ENCODE results near the gene PRICKLE2. TPM values are rescaled to one million over a fixed set of nuclear protein-coding genes. Genes with fewer than 3 reads are reported as not detected.

PRICKLE2 gene
- total RNA-seq, 1 donor from 2014 or later = 12.4 TPM

DNA sequence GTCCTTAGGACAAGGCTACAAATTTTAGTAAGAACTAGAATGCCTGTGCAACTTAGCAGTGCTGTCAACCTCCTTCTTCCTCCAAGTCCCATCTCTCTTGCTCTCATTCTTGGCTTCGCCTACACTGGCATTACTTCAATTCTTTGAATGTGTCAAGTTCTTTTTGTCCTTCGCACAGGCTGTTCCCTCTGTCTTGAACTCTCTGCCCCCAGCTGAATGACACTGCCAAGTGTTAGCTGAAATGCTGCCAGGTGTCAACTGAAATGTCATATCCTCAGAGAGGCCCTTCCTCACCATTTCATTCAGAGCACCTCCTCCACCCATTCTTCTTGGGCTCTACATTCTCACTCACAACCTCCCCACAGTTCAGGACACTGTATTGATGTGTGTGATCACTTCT is 153.1 kb downstream of the PRICKLE2 start:
- DNase-seq (ENCODE audit: low spot score) = no peak
- intact Hi-C loops (cut with DNase I) = no loop called here

DNA sequence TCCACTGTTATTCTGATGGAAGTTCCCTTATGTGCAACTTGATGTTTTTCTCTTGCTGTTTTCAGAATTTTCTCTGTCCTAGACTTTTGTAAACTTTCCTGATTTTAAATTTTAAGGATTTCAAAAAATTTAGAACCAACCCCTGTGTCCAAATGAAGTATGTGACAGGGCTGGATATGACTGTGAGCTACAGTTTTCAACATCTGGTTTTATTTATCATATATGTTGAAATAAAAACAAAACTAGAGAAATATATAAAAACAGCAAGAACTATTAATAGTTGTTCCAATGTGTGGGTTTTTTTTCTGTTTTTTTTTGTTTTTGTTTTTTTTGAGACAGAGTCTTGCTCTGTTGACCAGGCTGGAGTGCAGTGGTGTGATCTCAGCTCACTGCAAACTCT is 154.6 kb downstream of the PRICKLE2 start:
- DNase-seq (ENCODE audit: low spot score) = no peak
- intact Hi-C loops (cut with DNase I) = no loop called here

DNA sequence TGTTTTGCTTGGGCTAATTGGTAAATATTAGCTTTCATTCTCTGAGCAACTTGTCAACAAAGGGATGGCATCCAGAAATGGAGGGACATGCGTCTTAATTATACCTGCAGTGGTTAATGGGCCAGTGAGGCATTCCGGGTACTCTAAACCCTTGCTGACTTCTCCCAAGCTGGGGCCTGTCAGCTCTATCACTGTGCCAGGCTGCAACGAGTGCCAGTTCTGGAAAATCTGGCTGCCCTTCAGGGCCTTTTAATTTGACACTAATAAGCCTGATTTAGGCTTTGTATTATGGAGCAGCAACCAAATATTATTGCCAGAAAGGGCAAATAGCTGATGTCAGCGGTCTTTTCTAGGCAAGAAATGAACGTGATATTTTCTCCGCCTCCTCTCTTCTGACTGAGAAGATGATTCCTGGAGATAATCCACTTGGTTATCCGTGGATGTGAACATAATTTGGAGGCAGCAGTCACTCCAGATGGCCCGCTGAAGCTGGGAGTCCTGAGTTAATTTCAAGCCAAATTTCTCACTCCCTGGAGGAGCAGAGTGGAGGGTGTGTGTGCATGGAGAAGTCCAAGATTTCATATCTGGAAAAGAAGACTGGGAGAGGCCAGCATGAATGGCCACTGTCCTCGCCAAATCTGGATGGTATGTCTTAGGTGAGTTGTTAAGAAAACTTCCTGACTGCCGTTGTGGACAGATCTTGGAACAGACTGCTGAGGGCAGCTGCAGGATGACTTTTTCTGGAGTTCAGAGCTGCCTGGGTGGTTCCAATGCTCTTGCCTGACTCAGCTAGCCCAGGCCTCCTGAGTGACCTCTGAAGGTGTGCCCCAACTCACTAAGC is 157.5 kb downstream of the PRICKLE2 start:
- DNase-seq (ENCODE audit: low spot score) = no peak

DNA sequence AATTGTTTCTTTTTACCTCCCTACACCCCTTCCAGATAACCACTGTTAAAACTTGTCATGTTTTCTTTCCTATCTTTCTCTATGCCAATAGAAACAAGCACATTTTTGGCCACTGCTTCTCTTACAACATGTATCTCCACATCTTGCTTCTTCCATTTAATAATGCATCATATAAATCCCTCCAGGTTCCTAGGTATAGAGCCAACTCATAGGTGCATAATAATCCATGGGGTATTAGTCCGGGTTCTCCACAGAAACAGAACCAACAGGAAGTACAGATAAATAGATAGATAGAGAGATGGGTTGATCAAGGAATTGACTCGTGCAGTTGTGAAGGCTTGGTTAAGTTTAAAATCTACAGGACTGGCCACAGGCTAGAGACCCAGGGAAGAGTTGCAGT is 160.5 kb downstream of the PRICKLE2 start:
- no peak for DNase-seq (ENCODE audit: low spot score)
- intact Hi-C loops (cut with DNase I) = loop anchor here (5.0 to 10.0 kb wide), 2 partner anchors 97 to 250 kb away; no protein-coding TSS in a partner anchor

More for the DNA sequence above, 157.5 kb downstream of the PRICKLE2 start:
- intact Hi-C loops (cut with DNase I) = loop anchor here (10.0 kb wide), 1 partner anchor 247 kb away; no protein-coding TSS in a partner anchor

DNA sequence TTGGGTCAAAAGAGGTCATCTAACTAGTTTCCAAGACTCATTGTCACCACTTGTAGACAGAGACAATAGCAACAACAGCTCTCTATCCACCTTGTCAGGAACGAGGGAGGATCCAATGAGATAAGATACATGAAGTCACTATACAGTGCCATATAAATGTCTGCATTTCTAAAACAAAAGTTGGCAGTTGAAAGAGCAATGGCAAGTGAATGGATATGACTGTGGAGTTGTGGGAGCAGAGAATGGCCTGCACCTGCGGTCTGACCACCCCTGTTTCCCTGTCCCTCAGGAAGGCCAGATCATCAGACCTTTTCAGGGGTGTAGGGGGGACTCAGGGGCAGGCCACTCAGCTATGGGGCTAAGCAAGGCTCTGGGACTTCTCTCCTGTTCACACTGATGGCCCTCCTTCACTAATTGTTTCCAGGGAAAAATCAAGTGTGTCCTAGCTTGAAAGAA is 161.3 kb downstream of the PRICKLE2 start:
- intact Hi-C loops (cut with DNase I) = loop anchor here (5.0 to 10.0 kb wide), 2 partner anchors 98 to 251 kb away; no protein-coding TSS in a partner anchor
- no peak for DNase-seq (ENCODE audit: low spot score)

DNA sequence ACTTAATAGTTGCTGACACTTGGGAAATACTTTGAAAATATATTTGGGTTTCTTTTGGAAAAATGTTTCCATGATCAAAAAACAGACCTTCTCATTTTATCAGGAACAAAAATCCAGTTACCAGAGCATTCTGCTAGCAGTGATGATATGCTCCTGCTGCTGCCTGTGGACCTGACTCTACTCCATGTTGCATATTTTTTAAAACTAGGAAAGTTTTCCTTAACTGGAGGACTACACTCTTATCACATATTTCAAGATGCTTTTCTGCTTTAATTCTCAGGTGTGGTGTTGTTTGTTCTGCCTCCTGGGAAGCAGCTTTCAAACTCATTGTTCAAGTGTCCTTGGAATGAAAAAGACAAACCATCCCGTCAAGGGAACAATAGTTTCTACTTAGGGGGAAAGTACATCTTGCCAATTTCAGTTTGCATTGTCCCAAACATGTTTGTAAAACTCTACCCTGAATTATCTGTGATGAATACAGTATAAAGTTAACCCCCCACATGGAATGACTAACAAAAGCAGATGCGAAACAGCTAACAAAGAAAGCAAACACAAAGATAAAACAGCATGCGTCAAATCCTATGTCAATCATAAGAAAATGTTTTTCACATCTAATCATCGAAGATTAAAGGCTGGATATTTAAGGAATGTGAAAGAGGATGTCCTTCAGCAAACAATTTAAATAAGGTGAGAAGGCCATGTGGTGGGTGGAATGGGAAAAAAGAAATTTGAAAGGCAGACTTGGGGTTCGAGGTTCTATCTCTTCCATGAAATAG is 161.9 kb downstream of the PRICKLE2 start:
- intact Hi-C loops (cut with DNase I) = loop anchor here (5.0 to 10.0 kb wide), 2 partner anchors 99 to 251 kb away; no protein-coding TSS in a partner anchor
- no peak for DNase-seq (ENCODE audit: low spot score)

DNA sequence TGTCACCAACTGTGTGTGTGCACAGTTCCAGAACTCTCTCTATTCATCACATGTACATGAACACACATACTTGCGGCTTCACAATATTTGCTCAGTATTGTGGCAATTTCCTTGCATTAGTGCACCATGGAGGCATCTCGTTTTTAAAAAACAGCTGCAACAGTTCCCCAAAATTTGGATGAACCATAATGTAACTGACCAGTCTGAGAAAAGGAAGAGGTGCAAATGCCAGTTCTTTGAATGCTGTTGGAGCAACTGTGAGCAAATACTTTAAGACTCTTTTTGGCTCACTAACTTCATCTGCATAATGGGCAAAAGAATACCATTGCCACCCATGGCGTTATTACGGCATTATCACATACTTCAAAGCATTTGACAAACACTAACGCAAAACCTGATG is 163.6 kb downstream of the PRICKLE2 start:
- intact Hi-C loops (cut with DNase I) = loop anchor here (5.0 to 10.0 kb wide), 2 partner anchors 101 to 253 kb away; no protein-coding TSS in a partner anchor
- no peak for DNase-seq (ENCODE audit: low spot score)

DNA sequence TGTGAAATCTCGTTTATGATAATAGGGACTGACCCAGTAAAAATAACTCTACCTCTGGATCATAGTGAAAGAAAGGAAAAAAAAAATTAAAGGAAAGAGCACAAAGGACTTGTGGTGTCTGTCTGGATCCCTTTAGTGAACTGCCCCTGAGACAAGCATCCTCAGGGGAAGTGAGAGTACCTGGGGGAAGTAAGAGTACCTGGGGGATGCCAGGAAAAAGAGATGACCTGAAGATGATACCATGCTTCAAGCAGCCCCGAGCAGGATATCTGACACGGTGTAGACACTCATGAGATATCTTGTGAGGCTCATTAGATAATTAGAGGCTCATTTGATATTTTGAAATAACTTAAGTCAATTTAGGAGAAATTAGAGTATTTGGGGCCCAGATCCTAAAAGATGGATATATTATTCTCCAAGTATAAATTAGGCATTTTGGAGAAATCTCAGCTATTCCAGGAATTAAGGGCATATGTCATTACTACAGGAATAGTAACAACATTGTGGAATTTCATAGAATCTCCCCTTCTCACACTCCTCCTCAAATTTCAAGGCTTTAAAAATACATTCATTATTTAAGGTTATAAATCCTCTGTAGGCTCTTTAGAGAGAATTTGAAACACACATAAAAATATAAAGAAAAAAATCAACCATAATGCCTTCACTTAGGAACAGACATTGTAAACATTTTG is 165.6 kb downstream of the PRICKLE2 start:
- DNase-seq (ENCODE audit: low spot score) = no peak
- intact Hi-C loops (cut with DNase I) = loop anchor here (5.0 to 10.0 kb wide), 2 partner anchors 103 to 255 kb away; no protein-coding TSS in a partner anchor

DNA sequence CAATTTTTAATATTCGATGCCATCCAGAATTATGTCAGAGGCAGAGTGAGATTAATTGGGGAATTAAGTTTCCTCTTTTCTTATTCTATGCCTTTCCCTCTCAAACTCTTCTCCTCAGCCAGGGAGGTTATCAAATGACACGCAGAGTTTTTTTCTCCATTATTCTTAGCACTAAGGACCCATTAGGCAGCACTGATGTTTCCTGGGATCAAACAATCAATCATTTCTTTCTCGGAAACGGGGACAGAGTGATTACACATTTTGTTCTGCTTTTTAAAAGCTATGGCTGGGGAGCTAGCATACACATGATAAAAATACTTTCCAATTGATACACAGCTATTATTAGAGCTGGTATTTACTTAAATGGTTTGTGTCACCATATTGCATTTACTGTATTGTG is 166.7 kb downstream of the PRICKLE2 start:
- DNase-seq (ENCODE audit: low spot score) = no peak
- intact Hi-C loops (cut with DNase I) = no loop called here

DNA sequence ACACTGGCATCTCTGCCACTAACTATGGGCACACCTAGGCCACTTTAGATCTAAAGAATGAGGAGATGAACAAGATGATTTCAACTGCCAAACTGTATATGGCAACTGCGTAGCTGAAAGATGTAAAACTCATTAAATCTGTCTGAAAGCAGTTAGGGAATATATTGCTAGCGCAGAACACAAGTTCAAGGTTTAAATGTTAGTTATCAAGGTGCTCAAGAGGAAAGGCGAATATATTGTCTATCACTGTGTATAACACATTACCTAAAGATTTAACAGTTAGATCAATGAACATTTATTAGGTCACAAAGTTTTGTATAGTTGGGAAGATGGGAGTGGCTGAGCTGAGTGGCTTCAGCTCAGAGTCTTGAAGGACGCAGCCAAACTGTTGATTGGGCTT is 168.0 kb downstream of the PRICKLE2 start:
- DNase-seq (ENCODE audit: low spot score) = no peak
- intact Hi-C loops (cut with DNase I) = no loop called here

DNA sequence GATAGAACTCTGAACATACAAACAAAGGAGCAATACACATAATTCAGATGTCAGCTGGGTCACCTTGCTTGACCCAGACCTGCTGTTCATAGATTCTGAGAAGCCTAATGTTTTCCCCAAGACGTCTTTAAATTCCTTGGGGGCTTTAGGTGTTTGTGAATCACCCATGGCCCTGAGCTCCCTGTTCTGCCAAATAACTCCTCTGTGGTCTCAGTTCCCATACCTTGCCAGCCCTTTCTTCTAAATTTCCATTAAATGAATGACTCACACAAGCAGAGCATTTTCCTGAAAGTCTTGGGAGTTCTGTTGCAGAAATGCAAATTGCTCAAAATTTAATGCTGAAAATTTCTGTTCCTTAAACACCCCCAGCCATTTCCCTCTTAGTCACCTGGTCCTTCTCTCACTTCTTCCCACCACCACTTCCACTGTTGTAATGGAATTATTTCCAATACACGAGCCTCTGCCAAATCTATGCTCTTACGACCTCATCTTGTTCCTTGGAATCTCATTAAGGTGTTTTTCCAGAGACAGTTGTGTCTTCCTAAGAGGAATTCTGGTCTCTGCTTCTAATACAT is 168.6 kb downstream of the PRICKLE2 start:
- intact Hi-C loops (cut with DNase I) = no loop called here
- DNase-seq (ENCODE audit: low spot score) = no peak

DNA sequence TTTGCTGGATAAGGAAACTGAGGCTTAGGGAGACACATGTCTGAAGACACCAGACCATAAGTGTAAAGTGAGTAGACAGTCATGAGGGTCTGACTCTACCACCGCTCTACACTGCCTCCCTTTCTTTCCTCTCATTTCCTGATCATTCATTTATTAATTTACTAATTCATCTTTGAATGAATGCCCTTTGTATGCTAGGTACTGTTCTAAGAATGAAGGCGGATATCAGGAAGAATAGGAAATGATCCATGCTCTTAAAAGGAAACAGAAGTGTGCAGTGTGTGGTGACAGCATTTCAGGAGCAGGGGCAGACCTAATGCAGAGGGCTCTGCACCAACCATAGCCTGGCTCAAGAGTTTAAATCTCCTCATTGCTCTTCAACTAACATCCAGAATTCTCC is 170.2 kb downstream of the PRICKLE2 start:
- intact Hi-C loops (cut with DNase I) = no loop called here
- no peak for DNase-seq (ENCODE audit: low spot score)

DNA sequence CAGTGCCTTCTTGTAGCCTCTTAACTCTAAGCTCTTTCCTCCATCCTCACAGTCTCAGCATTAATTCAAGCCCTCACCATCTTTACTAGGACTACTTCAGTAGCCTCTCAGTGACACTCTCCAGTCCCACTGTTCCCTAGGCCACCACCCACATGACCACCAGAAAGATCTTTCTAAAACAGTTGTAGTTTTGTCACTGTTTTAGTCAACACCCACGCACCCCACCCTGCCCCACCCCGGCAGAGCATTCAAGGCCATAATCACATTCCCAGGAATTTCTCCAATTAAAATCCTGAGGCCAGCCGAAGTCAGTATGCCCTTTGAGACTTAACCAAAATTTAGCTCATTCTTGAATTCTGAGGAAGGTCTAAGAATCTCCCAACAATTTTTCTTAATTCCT is 170.8 kb downstream of the PRICKLE2 start:
- DNase-seq (ENCODE audit: low spot score) = no peak
- intact Hi-C loops (cut with DNase I) = no loop called here

DNA sequence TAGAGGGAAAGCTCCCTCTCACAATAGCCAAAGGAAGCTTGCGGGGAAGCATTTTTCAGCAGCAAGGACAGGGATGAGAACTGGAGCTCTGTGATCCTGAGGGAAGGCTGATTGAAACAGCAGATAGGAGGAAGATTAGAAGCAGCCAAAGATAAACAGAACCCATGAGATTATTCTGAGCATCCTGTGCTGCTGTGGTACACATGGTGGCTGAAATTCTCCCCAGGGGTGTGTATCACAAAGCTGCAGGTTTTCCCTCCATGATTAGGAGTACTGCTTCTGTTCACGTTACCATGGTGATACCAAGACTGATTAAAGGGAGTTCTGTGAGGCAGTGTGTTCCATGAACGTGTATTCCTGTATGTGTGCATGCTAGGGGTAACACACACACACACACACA is 171.7 kb downstream of the PRICKLE2 start:
- intact Hi-C loops (cut with DNase I) = no loop called here
- no peak for DNase-seq (ENCODE audit: low spot score)

DNA sequence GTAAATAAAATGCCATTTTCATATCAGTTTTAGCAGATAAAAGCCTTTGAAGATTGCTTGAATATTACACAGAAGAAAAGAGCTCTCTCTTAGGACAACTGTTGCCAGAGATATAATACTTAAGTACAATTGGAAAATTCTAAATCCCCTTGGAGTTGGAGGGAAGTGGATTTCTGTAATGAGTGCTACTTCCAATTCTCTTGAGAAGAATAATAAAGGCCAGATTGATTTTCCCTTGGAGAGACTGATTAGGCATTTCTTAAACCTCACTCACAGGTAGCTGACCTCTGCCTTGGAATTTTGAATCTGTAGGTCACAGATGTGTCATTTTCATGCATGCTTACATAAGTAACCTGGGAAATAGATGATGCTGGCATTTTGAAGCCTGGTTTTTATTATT is 172.1 kb downstream of the PRICKLE2 start:
- intact Hi-C loops (cut with DNase I) = no loop called here
- no peak for DNase-seq (ENCODE audit: low spot score)

DNA sequence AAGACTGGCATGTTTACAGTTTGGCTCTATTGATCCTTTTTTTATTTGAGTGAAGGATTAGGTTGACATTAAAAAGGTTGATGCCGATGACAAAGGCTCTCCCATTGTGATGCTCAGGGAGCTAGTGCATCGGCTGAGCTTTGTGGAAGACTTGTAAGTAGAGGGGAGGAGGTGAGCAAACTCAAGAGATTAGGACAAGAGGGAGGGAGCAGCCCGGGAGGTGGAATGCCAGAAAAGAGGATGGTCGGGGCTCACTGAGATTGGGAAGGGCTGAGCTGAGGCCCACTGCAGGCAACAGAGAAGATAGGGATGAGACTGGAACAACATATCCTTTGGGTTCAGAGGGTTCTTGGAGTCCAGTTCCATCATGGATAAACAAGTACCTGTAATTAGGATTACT is 175.4 kb downstream of the PRICKLE2 start:
- intact Hi-C loops (cut with DNase I) = no loop called here
- DNase-seq (ENCODE audit: low spot score) = no peak

DNA sequence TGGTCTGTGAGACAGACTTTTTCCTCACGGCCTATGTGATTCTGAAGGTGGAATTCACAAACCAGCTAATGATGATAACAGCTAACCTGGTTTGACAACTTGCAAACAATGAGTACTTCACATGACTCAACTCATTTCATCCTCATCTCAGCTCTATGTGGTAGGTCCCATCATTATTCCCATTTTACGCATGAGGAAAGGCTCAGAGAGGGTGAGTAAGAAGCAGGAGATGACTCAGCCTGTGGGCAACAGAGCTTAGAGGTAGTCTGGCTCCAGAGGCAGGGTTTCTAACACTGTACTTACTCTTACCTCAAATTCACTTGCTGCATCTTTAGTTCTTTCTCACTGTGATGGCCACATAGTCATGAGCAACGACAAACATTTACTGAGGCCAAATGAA is 176.1 kb downstream of the PRICKLE2 start:
- intact Hi-C loops (cut with DNase I) = no loop called here

DNA sequence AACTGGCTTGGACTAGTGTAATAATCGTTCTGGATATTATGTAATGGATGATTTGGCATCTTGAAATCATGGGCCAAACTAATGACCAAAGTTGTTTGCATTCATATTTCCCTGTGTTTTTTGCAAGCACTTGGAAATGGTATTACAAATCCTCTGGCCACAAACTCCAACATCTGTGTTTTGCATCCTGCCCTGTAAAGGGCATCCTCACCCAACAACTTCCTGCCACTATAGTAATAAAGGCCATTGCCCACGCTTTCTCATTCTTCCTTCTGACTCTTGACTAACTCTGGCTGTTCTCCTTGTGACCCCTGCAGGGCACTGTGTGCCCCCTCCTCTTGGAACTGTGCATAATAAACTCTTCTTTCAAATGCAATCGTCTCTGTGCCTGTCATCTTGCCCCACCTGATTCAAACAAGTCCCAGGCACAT is 176.6 kb downstream of the PRICKLE2 start:
- intact Hi-C loops (cut with DNase I) = no loop called here
- no peak for DNase-seq (ENCODE audit: low spot score)

More for the DNA sequence above, 176.1 kb downstream of the PRICKLE2 start:
- DNase-seq (ENCODE audit: low spot score) = no peak

DNA sequence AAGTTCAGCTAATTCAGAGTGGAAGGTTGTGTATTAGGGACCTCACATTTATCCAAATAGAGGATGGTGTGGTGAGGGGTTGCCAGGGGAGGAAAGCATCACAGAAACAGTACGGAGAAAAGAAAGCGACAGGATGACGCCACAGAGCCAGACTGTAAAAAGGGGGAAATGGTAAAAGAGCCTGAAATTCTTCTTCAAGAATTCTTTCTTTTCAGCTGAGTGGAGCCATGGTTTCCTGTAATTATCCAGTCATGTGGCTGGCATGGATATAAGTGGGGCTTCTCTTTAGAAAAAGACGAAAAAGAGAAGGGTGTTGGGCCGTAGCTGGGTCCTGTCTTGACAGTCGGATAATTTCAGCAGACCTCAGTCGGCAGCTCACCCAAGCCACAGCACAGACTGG is 177.5 kb downstream of the PRICKLE2 start:
- intact Hi-C loops (cut with DNase I) = no loop called here
- DNase-seq (ENCODE audit: low spot score) = no peak

All from cardiac septum (tissue), 1 donor.